ENCODE results near the gene MZT1. TPM values are rescaled to one million over a fixed set of nuclear protein-coding genes. Genes with fewer than 3 reads are reported as not detected.

The MZT1 gene, protein sequence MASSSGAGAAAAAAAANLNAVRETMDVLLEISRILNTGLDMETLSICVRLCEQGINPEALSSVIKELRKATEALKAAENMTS
- total RNA-seq = 1 to 10 TPM; 2.3 to 4.9 TPM

GRCh38 chr13:72727417-72728289 is at the start of gene MZT1, which contains the start of gene BORA:
Gene MZT1, minus strand, starts transcription at chr13:72727629. Its CDS starts 27 bp downstream, at chr13:72727602.
Gene BORA, plus strand, starts transcription at chr13:72727923. Its CDS starts 1,018 bp downstream, at chr13:72728941.
- peak within 1 kb of the TSS in 3 of 4 donors; percentile 2 to 69 (median 41) for H3K27ac ChIP-seq
- H3K9me3 ChIP-seq = no peaks in the 10 kb centered on the region
- peaks cover 22% of the 10 kb centered on the region for H3K4me1 ChIP-seq
- ATAC-seq = peak; percentile 99
- no peaks in the 10 kb centered on the region for H3K27me3 ChIP-seq
- WGBS, 2 donors = 0 to 1% methylated on average over 30 to 70 of the region's 71 CpGs
- no peaks in the 10 kb centered on the region for H3K36me3 ChIP-seq (replicated peaks in 1 of 2; ENCODE audit: insufficient read depth in 1 of 2, low read depth in 2 of 2)
- peak within 1 kb of the TSS; percentile 60 to 71 for H3K4me3 ChIP-seq
- peak; percentile 93 to 96 (median 95) for DNase-seq
- peak in 1 of 7 experiments; percentile 1 for TF ChIP-seq CTCF (IDR thresholded peaks at IDR 0.05)
- peak in 2 of 3 donors; percentile 57 to 65 for TF ChIP-seq POLR2A (IDR thresholded peaks at IDR 0.05)
- intact Hi-C loops (cut with DNase I) = no loop called here

DNA sequence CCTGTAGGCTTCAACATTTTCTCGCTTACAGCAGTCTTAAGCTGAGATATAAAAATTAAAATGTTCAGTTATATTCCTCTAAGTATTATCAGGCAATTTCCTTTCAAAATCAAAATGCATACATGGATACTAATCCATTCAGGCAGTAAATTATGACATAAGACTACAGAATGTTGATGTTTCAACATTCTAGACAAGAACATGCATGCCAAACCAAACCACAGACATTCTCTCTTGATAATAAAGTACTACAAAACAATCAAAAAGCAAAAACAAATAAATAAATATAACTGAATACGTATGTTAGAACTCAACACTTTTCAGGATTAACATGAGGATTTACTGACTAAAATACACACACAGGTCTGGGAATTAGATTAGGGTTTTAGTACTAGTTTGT is 46.6 kb upstream of the MZT1 start:
- DNase-seq (no peak), ATAC-seq (no peak)
- Histone ChIP-seq H3K27ac (no peak overlapping the region), H3K36me3 (replicated peaks in 1 of 2; ENCODE audit: insufficient read depth in 1 of 2, low read depth in 2 of 2) (peaks cover 27 to 58% of the 10 kb centered on the region in 2 donors), H3K27me3 (no peaks in the 10 kb centered on the region), H3K4me1 (no peaks in the 10 kb centered on the region), H3K9me3 (no peaks in the 10 kb centered on the region), H3K4me3 (no peak overlapping the region)
- intact Hi-C loops (cut with DNase I) = no loop called here
- 78 to 90% methylated on average over 2 of the region's 2 CpGs for WGBS, 2 donors
- TF ChIP-seq CTCF (IDR thresholded peaks at IDR 0.05) (no peak), POLR2A (IDR thresholded peaks at IDR 0.05) (no peak)

DNA sequence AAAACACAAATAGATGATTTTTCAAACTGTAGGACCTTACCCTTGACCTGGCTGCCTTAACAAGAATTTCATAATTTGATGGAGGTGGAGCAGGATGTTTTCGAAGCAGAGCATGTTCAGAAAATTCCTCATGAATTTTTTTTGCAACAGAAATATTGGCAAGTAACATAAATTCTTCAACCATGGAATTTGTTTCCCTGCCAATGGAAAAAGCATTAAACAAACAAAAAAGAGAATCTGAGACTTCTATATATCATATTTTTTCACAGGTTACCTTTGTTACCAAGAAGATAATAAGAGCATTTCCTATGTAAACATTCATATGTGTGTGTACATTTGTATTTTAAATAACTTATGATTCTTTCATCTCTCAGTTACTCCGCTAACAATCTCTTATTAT is 36.0 kb upstream of the MZT1 start:
- no peak for ATAC-seq
- Histone ChIP-seq H3K4me1 (no peaks in the 10 kb centered on the region), H3K27ac (no peak overlapping the region), H3K36me3 (replicated peaks in 1 of 2; ENCODE audit: insufficient read depth in 1 of 2, low read depth in 2 of 2) (peaks cover 13 to 70% of the 10 kb centered on the region in 2 donors), H3K27me3 (no peaks in the 10 kb centered on the region), H3K4me3 (no peak overlapping the region), H3K9me3 (no peaks in the 10 kb centered on the region)
- no peak for DNase-seq
- 60 to 71% methylated on average over 2 of the region's 2 CpGs for WGBS, 2 donors
- TF ChIP-seq POLR2A (IDR thresholded peaks at IDR 0.05) = no peak
- no peak for TF ChIP-seq CTCF (IDR thresholded peaks at IDR 0.05)
- intact Hi-C loops (cut with DNase I) = no loop called here

- 57 to 66% methylated on average over 3 of the region's 3 CpGs for WGBS, 2 donors
- no peak for ATAC-seq
- Histone ChIP-seq H3K27ac (no peak overlapping the region), H3K27me3 (no peaks in the 10 kb centered on the region), H3K9me3 (no peaks in the 10 kb centered on the region), H3K4me3 (no peak overlapping the region), H3K4me1 (no peaks in the 10 kb centered on the region), H3K36me3 (replicated peaks in 1 of 2; ENCODE audit: insufficient read depth in 1 of 2, low read depth in 2 of 2) (peaks cover 11 to 50% of the 10 kb centered on the region in 2 donors)
- no peak for DNase-seq
- intact Hi-C loops (cut with DNase I) = no loop called here
- TF ChIP-seq POLR2A (IDR thresholded peaks at IDR 0.05) = no peak
- no peak for TF ChIP-seq CTCF (IDR thresholded peaks at IDR 0.05)
Observed at GRCh38 chr13:72760189-72760588, 32.8 kb upstream of the MZT1 start.
